HG02938 (cell line): ENCODE data around the gene ERP29.
A peak's percentile ranks its signal among the peaks of the same experiment; 100 is the strongest.
"Not testable (repeated sequence)": the region's sequence is repeated elsewhere in the genome, so short reads cannot be mapped to it uniquely, and the experiment has no call there.

ENCODE experiments used
- ATAC-seq: cut with Tn5 transposase; IDR thresholded peaks from one replicate; pipeline ENCODE4 v1.9.1; 2021; ENCODE audit warnings: mild to moderate bottlenecking, moderate library complexity; ENCODE audit not compliant: unreplicated experiment

Gene ERP29

DNA sequence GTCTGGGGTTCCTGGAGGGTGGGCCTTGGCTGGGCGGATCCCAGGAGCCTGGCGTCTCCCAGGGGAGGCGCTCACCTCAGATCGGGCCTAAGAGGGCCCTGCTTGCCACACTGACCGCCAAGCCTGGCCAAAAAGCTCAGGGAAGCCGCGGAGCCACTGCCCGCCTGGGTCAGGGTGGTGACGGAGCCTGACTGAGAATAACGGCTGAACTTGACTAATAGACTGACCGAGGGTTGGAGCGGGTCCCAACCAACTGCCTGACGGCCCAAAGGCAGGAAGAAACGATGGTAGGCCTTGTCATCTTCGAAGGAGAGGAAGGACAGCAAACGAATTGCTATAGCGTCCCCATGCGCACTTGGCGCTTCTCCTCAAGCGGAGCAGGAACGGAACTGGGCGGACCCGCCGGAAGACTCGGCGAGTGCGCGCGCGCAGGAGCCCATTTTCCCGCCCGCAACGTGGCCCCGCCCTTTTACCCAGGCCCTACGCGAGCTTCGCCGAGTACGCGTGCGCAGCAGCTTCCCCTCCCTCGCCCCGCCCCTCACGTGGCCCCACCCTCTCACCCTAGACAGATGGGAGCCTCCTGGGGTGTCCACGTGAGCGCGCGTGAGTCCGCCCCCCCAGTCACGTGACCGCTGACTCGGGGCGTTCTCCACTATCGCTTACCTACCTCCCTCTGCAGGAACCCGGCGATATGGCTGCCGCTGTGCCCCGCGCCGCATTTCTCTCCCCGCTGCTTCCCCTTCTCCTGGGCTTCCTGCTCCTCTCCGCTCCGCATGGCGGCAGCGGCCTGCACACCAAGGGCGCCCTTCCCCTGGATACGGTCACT lies at the start of gene ERP29, which contains the start of gene TMEM116:
ERP29 (plus strand) TSS at position 652 of the 826 bp plus-strand sequence; CDS start at position 692, 40 bp downstream.
TMEM116 (minus strand) TSS at position 391 of the 826 bp plus-strand sequence. CDS start 7,895 bp downstream, outside the sequence.
- ATAC-seq = peak; percentile 63

DNA sequence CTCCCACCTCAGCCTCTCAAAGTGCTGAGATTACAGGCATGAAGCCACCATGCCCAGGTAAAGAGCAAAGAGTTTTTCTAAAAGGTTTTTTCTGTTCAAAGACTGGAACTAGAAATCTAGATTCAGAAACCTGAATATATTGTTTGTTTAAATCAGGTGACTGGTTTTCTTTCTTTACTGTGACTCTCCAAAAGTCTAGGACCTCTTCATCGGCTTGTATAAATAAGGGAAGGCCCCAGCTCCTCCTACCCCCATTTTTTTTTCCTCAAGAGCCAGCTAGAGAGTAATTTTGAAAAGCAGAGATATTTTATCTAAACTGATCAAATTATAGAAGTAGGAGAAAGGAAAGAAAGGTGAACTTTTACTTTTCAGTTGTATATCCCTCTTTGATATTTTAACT lies 48.3 kb upstream of the ERP29 start:
- ATAC-seq = no peak

DNA sequence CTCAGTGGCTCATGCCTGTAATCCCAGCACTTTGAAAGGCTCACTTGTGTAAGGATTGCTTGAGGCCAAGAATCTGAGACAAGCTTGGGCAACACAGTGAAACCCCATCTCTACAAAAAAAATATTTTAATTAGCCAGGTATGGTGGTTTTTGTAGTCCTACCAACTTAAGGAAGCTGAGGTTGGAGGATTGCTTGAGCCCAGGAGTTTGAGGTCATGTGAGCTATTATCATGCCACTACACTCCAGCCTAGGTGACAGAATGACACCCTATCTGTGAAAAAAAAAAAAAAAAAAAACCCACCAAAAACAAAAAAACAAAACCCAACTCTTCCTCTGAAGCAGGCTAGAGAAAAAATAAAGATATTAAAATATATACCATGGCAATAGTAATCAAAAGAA lies 41.4 kb upstream of the ERP29 start:
- ATAC-seq = no peak

DNA sequence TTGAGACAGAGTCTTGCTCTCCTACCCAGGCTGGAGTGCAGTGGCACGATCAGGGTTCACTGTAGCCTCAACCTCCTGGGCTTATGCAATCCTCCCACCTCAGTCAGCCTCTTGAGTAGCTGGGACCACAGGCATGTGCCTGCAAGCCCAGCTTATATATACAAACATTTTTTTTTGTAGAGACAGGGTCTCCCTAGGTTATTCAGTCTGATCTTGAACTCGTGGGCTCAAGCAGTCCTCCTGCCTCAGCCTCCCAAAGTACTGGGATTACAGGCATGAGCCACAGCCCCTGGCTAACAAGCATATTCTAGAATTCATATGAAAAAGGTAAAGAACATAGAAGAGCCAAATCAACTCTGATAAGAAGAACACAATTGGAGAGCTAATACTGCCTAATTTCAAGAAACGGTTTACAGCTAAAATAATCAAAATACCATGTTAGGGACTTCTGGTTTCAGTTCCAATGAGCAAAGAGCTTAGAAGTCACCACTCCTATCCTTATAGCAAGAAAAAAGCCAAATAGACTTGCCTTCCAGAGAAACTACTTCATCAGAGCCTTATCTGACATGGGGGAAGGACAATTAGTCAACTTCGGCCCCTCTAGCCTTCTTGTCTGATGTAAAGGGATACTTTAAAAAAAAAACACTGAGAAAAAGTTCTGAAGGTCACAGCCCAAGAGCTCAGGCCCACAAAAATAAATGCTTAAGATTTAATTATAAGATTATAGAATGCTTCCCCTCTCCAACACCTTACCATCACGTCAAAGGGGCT lies 37.9 kb upstream of the ERP29 start:
- no peak for ATAC-seq

DNA sequence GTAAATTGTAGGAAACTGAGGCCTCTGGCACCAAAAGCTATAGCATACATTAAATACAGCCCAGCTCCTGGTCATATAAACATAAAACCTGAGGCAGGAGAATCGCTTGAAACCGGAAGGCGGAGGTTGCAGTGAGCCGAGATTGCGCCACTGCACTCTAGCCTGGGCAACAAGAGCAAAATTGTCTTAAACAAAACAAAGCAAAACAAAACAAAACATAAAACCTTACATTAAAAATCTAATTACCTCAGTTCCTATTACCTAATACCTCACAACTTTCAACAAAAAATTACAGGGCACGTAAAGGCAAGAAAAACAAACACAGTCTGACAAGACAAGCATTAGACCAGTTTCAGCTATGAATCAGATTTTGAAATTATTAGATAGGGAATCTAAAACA lies 36.9 kb upstream of the ERP29 start:
- no peak for ATAC-seq

DNA sequence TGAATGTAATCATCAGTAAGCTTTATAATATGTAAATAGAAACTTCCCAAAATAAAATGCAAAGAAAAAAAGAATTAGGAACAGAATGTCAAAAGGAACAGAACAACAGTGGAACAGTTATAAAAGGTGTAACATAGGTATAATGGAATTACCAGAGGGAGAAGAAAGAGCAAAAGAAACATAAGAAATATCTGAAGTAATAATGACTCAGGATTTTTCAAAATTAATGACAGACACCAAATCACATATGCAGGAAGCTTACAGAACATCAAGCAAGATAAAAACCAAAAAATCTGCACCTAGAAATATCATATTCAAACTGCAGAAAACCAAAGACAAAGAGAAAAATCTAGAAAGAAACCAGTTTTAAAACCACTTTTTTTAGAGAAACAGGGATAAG lies 36.4 kb upstream of the ERP29 start:
- ATAC-seq = no peak

DNA sequence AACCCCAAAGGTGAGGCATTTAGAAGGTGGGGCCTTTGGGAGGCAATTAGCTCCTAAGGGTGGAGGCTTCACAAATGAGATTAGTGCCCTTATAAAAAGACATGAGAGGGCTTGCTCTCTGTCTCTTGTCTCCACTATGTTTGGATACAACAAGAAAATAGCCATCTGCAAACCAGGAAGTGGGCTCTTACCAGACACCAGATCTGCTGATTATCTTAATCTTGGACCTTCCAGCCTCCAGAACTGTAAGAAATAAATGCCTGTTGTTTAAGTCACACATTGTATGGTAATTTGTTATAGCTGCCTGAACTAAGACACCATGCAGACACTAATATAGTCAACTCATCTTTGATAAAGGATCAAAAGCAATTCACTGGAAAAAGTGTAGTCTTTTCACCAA lies 34.7 kb upstream of the ERP29 start:
- no peak for ATAC-seq

DNA sequence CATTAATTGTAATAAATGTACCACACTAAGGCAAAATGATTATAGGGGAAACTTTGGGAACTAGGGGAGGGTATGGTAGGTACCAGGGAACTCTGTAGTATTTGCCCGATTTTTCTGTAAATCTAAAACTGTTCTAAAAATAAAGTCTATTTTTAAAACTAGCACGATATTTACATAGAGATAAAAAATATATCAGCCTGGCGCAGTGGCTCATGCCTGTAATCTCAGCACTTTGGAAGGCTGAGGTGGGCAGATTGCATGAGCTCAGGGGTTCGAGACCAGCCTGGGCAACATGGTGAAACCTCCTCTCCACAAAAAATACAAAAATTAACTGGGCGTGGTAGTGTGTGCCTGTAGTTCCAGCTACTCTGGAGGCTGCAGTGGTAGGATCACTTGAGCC lies 32.6 kb upstream of the ERP29 start:
- ATAC-seq = no peak

DNA sequence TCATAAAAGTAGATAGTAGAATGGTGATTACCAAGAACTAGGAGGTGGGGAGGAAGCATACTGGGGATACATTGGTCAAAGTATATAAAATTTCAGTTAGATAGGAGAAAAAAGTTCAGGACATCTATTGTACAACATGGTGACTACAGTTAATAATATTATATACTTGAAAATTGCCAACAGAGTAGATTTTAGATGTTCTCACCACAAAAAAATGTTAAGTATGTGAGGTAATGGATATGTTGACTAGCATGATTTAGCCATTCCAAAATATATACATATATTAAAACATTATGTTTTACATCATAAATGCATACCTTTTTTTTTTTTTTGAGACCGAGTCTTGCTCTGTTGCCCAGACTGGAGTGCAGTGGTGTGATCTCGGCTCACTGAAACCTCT lies 31.2 kb upstream of the ERP29 start:
- ATAC-seq = no peak

DNA sequence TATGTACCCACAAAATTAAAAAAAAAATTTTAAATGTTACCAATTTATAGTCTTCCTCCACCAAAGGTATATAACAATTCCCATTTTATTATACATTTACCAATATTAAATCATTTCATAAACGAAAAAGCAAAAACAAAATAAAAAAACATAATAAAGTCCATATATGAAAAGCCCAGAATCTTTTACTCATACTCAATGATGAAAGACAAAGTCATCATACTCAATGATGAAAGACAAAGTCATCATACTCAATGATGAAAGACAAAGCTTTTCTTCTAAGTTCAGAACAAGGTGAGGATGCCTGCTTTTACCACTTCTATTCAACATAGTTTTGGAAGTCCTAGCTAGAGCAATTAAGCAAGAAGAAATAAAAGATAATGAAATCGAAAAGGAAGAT lies 28.4 kb upstream of the ERP29 start:
- no peak for ATAC-seq

DNA sequence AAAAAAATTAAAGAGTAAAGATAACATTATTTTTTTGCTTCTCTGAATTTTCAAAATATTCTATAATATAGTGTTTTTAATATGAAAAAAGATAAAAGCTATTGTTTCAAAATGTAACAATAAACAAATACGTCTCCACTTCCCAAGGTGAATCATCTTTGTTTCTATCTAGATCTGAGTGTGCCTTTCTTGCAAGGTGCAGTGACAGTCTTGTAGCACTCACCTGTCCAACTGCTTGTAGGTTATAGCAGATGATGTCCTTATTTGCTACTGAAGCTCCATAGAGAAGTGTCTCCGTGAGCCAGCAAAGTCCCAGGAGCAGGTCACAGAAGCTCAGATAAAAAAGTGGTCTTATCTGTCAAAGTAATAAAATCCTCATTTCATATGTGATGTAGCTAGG lies 21.7 kb upstream of the ERP29 start:
- no peak for ATAC-seq

DNA sequence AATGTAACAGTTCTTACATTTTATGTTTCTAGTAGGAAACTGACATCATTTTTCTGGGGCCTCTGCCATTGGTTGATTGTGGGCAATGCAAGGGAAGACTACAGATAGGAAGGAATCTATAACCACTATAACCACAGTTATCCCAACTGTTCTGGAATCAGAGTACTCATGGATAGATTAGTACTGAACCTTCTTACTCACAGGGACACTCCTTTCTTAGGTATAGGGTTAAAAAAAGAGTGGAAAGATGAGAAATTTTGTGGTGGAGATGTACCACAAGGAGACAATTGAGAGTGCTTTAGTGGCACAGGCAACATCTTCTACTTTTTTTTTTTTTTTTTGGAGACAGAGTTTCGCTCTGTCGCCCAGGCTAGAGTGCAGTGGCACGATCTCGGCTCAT lies 21.3 kb upstream of the ERP29 start:
- no peak for ATAC-seq

DNA sequence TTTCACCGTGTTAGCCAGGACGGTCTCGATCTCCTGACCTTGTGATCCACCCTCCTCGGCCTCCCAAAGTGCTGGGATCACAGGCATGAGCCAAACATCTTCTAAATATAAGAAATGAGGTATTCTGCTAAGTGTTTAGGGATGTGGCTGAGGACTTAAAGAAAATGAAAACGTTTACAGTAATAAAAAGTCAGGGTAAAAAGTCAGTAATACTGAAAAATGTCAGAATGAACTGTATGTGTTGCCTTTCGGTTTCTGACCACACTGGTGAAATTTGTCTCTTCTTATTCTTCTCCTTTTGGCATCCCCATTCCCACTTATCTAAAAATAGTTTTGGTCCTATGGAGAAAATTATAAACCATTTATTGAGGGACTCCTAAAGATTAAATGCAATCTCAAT lies 20.8 kb upstream of the ERP29 start:
- ATAC-seq = no peak

DNA sequence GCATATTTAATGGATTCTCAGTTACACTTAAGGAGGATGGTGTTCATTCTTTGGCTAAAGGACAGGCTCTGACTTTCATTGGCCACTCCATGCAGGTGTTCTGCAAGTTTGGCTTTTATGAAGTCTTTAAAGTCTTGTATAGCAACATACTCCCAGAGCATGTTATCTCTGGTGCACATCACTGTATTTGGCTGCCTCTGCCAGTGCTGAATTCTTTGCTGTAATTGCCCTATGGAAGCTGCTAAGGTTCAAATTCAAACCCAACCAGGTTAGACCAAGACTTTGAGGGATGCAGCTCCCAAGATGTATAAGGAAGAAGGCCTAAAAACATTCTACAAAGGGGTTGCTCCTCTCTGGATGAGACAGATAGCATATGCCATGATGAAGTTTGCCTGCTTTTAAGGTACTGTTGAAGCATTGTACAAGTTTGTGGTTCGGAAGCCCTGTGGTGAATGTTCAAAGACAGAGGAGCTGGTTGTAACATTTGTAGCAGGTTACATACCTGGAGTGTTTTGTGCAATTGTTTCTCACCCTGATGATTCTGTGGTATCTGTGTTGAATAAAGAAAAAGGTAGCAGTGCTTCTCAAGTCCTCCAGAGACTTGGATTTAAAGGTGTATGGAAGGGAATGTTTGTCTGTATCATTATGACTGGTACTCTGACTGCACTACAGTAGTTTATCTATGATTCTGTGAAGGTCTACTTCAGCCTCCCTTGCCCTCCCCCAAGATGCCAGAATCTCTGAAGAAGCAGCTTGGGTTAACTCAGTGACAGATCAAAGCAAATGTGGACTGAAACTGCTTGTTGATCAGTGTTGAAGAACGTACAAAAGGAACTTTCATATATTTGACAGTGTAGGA lies 19.7 kb upstream of the ERP29 start:
- ATAC-seq = no peak

DNA sequence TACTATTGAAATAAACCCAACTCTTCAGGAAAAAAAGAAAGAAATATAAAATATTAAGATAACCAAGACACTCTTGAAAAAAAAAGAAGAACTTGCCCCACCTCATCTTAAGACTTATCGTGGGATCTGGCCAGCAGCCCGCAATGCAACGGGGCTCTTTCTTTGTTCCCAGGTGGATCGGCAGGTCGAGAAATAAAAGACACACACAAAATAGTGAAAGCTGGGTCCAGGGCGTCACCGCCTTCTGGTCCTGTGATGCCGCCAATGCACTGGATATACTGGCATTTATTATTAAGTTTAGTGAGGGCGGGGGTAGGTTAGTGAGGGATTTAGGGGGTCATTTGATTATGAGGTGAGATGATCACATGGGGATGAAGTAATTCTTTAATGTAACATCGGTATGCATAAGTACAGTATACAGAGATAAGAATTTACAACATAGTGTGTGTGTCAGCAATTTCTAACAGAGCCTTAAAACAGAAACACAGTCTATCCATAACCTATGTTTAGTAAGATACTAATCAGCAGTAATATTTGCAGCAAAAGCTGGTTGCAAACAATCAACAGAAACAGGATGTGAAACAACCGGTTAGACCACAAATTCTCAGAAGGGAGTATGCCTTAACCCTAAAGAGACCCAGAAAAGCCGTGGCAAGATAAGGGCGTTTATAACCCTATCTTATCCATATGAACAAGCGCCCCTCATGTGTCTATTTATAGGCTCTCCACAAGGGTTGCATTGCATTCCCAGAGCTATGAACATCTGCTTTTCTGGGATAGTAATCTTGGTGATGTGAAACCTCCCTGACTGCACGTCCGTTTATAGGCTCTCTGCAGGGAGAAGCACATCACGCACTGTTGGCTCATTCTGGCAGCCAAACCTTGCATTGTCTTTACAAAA lies 18.8 kb upstream of the ERP29 start:
- not testable (repeated sequence) for ATAC-seq

DNA sequence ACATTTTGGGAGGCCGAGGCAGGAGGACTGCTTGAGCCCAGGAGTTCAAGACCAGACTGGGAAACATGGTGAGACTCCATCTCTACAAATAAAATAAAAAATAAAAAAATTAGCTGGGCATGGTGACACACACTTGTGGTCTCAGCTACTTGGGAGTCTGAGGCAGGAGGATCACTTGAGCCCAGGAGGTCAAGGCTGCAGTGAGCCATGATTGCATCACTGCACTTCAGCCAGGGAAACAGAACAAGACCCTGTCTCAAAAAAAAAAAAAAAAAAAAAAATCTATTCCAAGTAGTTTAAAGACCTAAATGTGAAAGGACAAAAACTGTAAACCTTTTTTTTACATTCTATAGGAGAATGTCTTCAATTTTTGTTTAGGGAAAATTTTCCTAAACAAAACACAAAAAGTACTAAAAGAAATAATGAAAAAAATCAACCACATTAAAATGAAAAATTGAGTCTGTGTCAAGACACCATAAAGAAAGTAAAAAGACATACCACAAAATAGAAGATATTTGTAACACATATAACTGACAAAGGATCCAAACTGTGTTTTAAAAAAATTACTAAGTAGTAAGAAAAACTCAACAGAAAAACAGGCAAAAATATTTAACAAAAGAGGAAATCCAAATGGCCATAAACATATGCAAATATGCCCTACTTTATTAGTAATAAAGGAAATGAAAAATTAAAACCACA lies 17.3 kb upstream of the ERP29 start:
- no peak for ATAC-seq

DNA sequence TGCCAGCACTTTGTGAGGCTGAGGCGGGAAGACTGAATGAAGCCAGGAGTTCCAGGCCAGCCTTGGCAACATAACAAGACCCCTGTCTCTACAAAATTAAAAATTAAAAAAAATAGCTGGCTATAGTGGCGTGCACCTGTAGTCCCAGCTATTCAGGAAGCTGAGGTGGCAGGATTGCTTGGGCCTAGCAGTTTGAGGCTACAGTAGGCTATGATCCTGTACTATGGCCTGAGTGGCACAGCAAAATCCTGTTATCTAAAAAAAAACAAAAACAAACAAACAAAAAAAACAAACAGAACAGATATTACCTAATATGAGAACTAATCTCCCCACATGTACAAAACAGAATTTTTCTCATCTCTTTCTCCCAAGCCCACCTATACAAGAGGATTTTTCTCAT lies 15.9 kb upstream of the ERP29 start:
- no peak for ATAC-seq

DNA sequence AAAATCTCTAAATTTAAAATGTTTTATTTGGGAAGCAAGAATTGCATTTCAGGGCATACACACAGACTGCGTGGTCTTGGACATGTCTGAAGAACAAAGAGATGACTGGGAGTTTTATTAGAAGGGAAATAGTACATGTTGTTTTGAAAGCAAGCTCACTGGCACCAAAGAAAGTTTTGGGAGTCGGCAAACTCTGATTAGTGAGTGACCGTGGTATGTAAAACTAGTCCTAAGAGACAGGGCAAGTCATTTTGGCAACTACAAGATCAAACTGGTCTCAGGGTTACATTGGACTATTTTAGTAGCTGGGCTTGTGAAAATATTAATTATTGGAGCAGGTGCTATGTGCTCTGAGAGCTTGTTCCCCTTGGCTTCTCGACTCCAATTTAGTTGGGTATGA lies 15.2 kb upstream of the ERP29 start:
- ATAC-seq = no peak

DNA sequence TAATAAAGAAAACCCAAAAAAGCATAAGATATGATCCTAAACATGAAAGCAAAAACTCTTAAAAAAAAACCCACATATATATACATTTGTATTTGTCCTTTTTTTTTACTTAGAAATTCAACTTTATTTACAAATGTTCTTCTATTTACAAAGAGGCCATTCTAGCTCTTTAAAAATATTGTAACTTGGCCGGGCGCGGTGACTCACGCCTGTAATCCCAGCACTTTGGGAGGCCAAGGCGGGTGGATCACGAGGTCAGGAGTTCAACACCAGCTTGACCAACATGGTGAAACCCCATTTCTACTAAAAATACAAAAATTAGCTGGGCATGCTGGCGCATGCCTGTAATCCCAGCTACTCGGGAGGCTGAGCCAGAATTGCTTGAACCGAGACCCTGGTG lies 14.1 kb upstream of the ERP29 start:
- not testable (repeated sequence) for ATAC-seq

DNA sequence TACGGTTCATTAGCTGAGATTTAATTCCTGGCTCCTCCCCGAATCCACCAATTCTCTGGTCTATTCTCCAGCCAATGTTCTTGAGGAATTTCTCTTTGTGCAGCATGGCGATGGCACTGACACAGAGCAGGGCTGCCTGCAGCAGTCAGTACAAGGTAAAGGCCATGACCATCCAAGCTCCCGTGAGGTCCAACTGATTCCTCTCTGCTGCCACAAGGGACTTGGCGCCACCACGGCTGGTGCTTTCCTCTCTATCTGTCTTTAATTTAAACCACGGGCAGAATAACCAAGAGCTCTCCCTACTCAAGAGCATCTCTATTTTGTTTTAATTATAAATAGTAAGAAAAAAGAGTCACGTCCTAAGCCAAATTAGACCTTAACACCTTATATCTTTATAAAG lies 12.4 kb upstream of the ERP29 start:
- no peak for ATAC-seq
